K562 (cell line): ENCODE results near the gene STRN3. TPM values are rescaled to one million over a fixed set of nuclear protein-coding genes. Genes with fewer than 3 reads are reported as not detected.

Experiments
- BACH1 ChIP-seq: fragments of 200-800 bp; sonication (Bioruptor generic); IDR thresholded peaks from 2 replicates; pipeline ENCODE4 v1.6.1; 2016; ENCODE audit warnings: missing genetic modification characterization, missing compliant biosample characterization
- BRD4 ChIP-seq: fragments of 200-600 bp; sonication (generic); IDR thresholded peaks from 2 replicates; pipeline ENCODE4 v1.6.1; 2017; ENCODE audit warnings: inconsistent platforms
- CUX1 ChIP-seq: fragments of 200-800 bp; sonication (Bioruptor generic); IDR thresholded peaks from 2 replicates; pipeline ENCODE4 v1.6.1; 2016; ENCODE audit warnings: missing genetic modification characterization, missing compliant biosample characterization
- FOXA1 ChIP-seq: fragments of 450-650 bp; IDR thresholded peaks from 2 replicates; pipeline ENCODE4 v1.6.1; 2016; ENCODE audit warnings: mild to moderate bottlenecking, borderline replicate concordance
- FOXO4 ChIP-seq: fragments of 450-650 bp; formaldehyde crosslinking; IDR thresholded peaks from 2 replicates; pipeline ENCODE4 v1.4.0; 2020; ENCODE audit warnings: mild to moderate bottlenecking, moderate library complexity
- HIVEP1 ChIP-seq: fragments of 250-450 bp; sonication (Bioruptor Pico); IDR thresholded peaks from 2 replicates; pipeline ENCODE4 v1.4.0; 2020; ENCODE audit warnings: mild to moderate bottlenecking
- HNRNPH1 ChIP-seq: fragments of 200-400 bp; formaldehyde crosslinking; optimal IDR thresholded peaks from 2 replicates; pipeline ENCODE3; 2017; ENCODE audit warnings: low read depth, mild to moderate bottlenecking, low read length, moderate library complexity
- NR0B1 ChIP-seq: fragments of 450-650 bp; IDR thresholded peaks from one replicate; pipeline ENCODE4 v1.6.1; 2018; ENCODE audit warnings: mild to moderate bottlenecking, moderate library complexity; ENCODE audit not compliant: partially characterized antibody
- POU5F1 ChIP-seq: fragments of 150-350 bp; IDR thresholded peaks from 2 replicates; pipeline ENCODE4 v1.6.1; 2014; ENCODE audit warnings: borderline replicate concordance, low read length, low read depth, mild to moderate bottlenecking; ENCODE audit not compliant: partially characterized antibody
- RFX5 ChIP-seq: IDR thresholded peaks from 2 replicates; pipeline ENCODE4 v1.6.1; 2011; ENCODE audit warnings: low read depth, mild to moderate bottlenecking, improper control_type of control experiment, low read length
- SRSF7 ChIP-seq: fragments of 200-400 bp; formaldehyde crosslinking; optimal IDR thresholded peaks from 2 replicates; pipeline ENCODE3; 2017; ENCODE audit warnings: mild to moderate bottlenecking, low read depth, low read length
- TRIM28 ChIP-seq: fragments of 450-650 bp; IDR thresholded peaks from 2 replicates; pipeline ENCODE4 v1.6.1; 2017
- ZFX ChIP-seq: sonication (generic); formaldehyde crosslinking; IDR thresholded peaks from 2 replicates; pipeline ENCODE4 v1.8.0; 2022; ENCODE audit warnings: mild to moderate bottlenecking, missing genetic modification reagents, moderate library complexity
- ZNF707 ChIP-seq: fragments of 250-450 bp; sonication (Bioruptor Pico); conservative IDR thresholded peaks from 2 replicates; pipeline ENCODE4 v1.8.0; 2022; ENCODE audit warnings: inconsistent platforms, mild to moderate bottlenecking, moderate library complexity
- polyA plus RNA-seq, 8 experiments: library from polyadenylated mRNA; depleted of rRNA in 4 of 8; stranded (reverse) in 5 of 8; unstranded in 3 of 8; fragments of >200 nt; fragmentation: Nextera tagmentation in 2 of 8; fragmentation: Illumina TruSeq in 1 of 8; extraction: Ambion mirVana in 2 of 8; extraction: Trizol in 1 of 8; gene quantifications; 2 replicates each; pipeline versions ENCODE4 v1.2.1 to v1.2.3, GENCODE V29; 2011 to 2014; ENCODE audit warnings: inconsistent platforms in 1 of 8, missing spikeins in 1 of 8
- total RNA-seq, 7 experiments: library from RNA; depleted of rRNA in 6 of 7; stranded (reverse); fragments of >200 nt in 6 of 7; fragmentation: Illumina TruSeq in 2 of 7; extraction: Trizol in 2 of 7; gene quantifications; 2 replicates each; pipeline versions ENCODE4 v1.2.1 to v1.2.3, GENCODE V29; 2011 to 2021; ENCODE audit warnings: low replicate concordance in 1 of 7

The STRN3 gene
- total and polyA plus RNA-seq, 9 of the 15 experiments (the other 6 are each of a cell fraction or from before 2014, with no cell fraction given), result 5.9 to 29.1 (median 16.0) TPM

GRCh38 chr14:31025367-31026076, 657 bp downstream of the STRN3 start, which contains the start of gene AP4S1 (continued):
- no peak for TF ChIP-seq FOXO4 (CRISPR knock-in tag)
- TF ChIP-seq BRD4, result peak; percentile 77
- TF ChIP-seq TRIM28, result no peak
- TF ChIP-seq HIVEP1 (CRISPR knock-in tag), result no peak
- no peak for TF ChIP-seq SRSF7
- TF ChIP-seq ZFX (CRISPR knock-in tag), result peak; percentile 86
- TF ChIP-seq HNRNPH1, result no peak
- TF ChIP-seq CUX1 (CRISPR knock-in tag), result no peak
- TF ChIP-seq NR0B1, result no peak
- TF ChIP-seq RFX5, result no peak
- 0 out of 2 replicates have a peak, but pooled peaks have one; percentile 36 for TF ChIP-seq BACH1 (tag)
- no peak for TF ChIP-seq ZNF707 (CRISPR knock-in tag)
- TF ChIP-seq FOXA1, result no peak
- TF ChIP-seq POU5F1, result no peak
